G401 (cell line): ENCODE results near the gene ZDHHC11B. TPM values are rescaled to one million over a fixed set of nuclear protein-coding genes. Genes with fewer than 3 reads are reported as not detected.

Experiments
- total RNA-seq: library from RNA; depleted of rRNA; stranded (reverse); fragments of >200 nt; shearing (Covaris generic); gene quantifications from 2 replicates; pipeline ENCODE4 v1.2.3, GENCODE V29; 2014; rRNA removed

Gene ZDHHC11B
- total RNA-seq, 1 experiment from 2014 or later = 0.31 TPM

Other genes starting within 250 kb of the ZDHHC11B start
- 13.9 and 14.5 TPM in 2 replicates for gene CEP72, start 172.4 kb downstream of the ZDHHC11B start, total RNA-seq
- 0.62 and 1.2 TPM in 2 replicates for gene TPPP, start 91.4 kb downstream of the ZDHHC11B start, total RNA-seq
- 5.4 and 6.0 TPM in 2 replicates for gene ZDHHC11, start 66.3 kb upstream of the ZDHHC11B start, total RNA-seq
- gene BRD9, start 108.1 kb upstream of the ZDHHC11B start, total RNA-seq = 47.8 and 68.7 TPM in 2 replicates
- 61.0 and 67.2 TPM in 2 replicates for gene TRIP13, start 108.2 kb upstream of the ZDHHC11B start, total RNA-seq
- gene NKD2, start 224.1 kb upstream of the ZDHHC11B start, total RNA-seq = 2.1 and 6.0 TPM in 2 replicates